ENCODE results near the gene FAM13A.

DNA sequence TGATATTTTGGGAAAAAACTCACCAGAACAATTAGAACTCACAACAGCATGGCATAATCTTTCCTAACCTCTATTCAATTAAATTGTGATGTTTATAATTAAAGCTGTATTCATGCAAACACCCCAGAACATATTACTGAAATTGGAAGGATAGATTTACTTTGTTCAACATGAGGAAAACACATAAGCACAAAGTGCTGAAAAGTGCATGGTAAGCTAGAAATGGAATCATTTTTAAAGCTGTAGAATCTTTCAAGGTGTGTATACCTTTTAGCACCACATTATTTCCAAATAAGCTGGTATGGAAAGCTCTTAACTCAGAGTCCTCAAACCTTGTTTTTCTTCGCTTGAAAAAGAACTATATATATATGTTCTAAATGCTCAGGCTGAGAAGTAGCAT, 268.6 kb downstream of the FAM13A start:
- TF ChIP-seq TAF1 (IDR thresholded peaks at IDR 0.05; ENCODE audit: low read depth, low read length): no peak
- no peak for TF ChIP-seq POLR2A (IDR thresholded peaks at IDR 0.05; ENCODE audit: low read depth, low read length)

All from GM12891 (cell line).